A549 treated with CpdA at 1 μM for 4 hours (cell line): ENCODE data around the gene GAL. TPM values are rescaled to one million over a fixed set of nuclear protein-coding genes. Genes with fewer than 3 reads are reported as not detected.

Experiments
- total RNA-seq: library from RNA; stranded (reverse); fragments of 200-300 nt; extraction: Qiagen RNA extraction; gene quantifications from 5 replicates; pipeline ENCODE4 v1.2.3, GENCODE V29; 2022; ENCODE audit warnings: low read depth

Gene GAL
- 10.1 to 21.1 TPM (median 19.3 TPM) in 5 replicates for total RNA-seq

GRCh38 chr11:68684385-68685356, at the start of gene GAL:
GAL (plus strand) TSS chr11:68684544; CDS start chr11:68684924, 380 bp downstream.

Other genes starting within 250 kb of the GAL start
- gene PPP6R3, start 223.8 kb upstream of the GAL start, total RNA-seq: 45.8 to 63.5 TPM (median 56.8 TPM) in 5 replicates
- gene TESMIN, start 67.0 kb downstream of the GAL start, total RNA-seq: 4.2 to 6.8 TPM (median 5.3 TPM) in 5 replicates
- 25.8 to 30.6 TPM (median 29.6 TPM) in 5 replicates for gene CPT1A, start 157.4 kb downstream of the GAL start, total RNA-seq
- 115 to 143 TPM (median 137 TPM) in 5 replicates for gene MRPL21, start 219.3 kb downstream of the GAL start, total RNA-seq
- 13.4 to 16.0 TPM (median 14.6 TPM) in 5 replicates for gene IGHMBP2, start 219.3 kb downstream of the GAL start, total RNA-seq